Smooth muscle cell (in vitro differentiated cells): ENCODE measurements around the gene SRGAP3. TPM values are rescaled to one million over a fixed set of nuclear protein-coding genes. Genes with fewer than 3 reads are reported as not detected.
A peak's percentile ranks its signal among the peaks of the same experiment; 100 is the strongest.

Experiments used
- DNase-seq: peaks from one replicate; lab custom pipeline; 2025; ENCODE audit not compliant: unreplicated experiment; lab: John Stamatoyannopoulos, UW
- H2AFZ ChIP-seq: fragments of 200-600 bp; sonication (generic); 2 replicates; pipeline ENCODE4 v1.6.0; 2016; ENCODE audit warnings: antibody characterized with exemption, low read depth, mild to moderate bottlenecking
- H3F3A ChIP-seq: fragments of 200-600 bp; sonication (generic); 2 replicates; pipeline ENCODE4 v1.6.0; 2017; ENCODE audit warnings: antibody characterized with exemption, low read depth
- H3K27ac ChIP-seq: fragments of 200-600 bp; sonication (generic); 2 replicates; pipeline ENCODE4 v1.5.1; 2016; ENCODE audit warnings: low read depth, mild to moderate bottlenecking
- H3K27me3 ChIP-seq: fragments of 200-600 bp; sonication (generic); 2 replicates; pipeline ENCODE4 v1.6.1; 2016; ENCODE audit warnings: low read depth, mild to moderate bottlenecking
- H3K36me3 ChIP-seq: fragments of 200-600 bp; sonication (generic); 2 replicates; pipeline ENCODE4 v1.5.1; 2016; ENCODE audit warnings: low read depth
- H3K4me1 ChIP-seq: fragments of 200-600 bp; sonication (generic); 2 replicates; pipeline ENCODE4 v1.5.1; 2016; ENCODE audit warnings: low read depth
- H3K4me2 ChIP-seq: fragments of 200-600 bp; sonication (generic); 2 replicates; pipeline ENCODE4 v1.6.0; 2016; ENCODE audit warnings: mild to moderate bottlenecking
- H3K4me3 ChIP-seq: fragments of 200-600 bp; sonication (generic); 2 replicates; pipeline ENCODE4 v1.5.1; 2016; ENCODE audit warnings: mild to moderate bottlenecking
- H3K79me2 ChIP-seq: fragments of 200-600 bp; sonication (generic); 2 replicates; pipeline ENCODE4 v1.6.0; 2016; ENCODE audit warnings: low read depth, mild to moderate bottlenecking
- H3K9ac ChIP-seq: fragments of 200-600 bp; sonication (generic); 2 replicates; pipeline ENCODE4 v1.6.0; 2016; ENCODE audit warnings: low read depth
- H3K9me3 ChIP-seq: fragments of 200-600 bp; sonication (generic); replicated peaks from 2 replicates; pipeline ENCODE4 v1.5.1; 2016; ENCODE audit warnings: low read depth
- H4K20me1 ChIP-seq: fragments of 200-600 bp; sonication (generic); 2 replicates; pipeline ENCODE4 v1.6.0; 2016; ENCODE audit warnings: low read depth
- WGBS: methylation state at CpG from one replicate; pipeline ENCODE4 v1.1.7; 2016; ENCODE audit warnings: low lambda C conversion rate; 5-methylcytosine and 5-hydroxymethylcytosine counted together
- polyA plus RNA-seq: library from polyadenylated mRNA; unstranded; fragments of >200 nt; fragmentation: Nextera tagmentation; extraction: Ambion mirVana; gene quantifications from 2 replicates; pipeline ENCODE4 v1.2.1, GENCODE V29; 2016
- total RNA-seq: library from RNA; depleted of rRNA; stranded (reverse); fragments of >200 nt; gene quantifications from 2 replicates; pipeline ENCODE4 v1.2.3, GENCODE V29; 2014
- TF ChIP-seq, protein P1 (sequence below): fragments of 200-600 bp; sonication (generic); IDR thresholded peaks from 2 replicates; pipeline ENCODE4 v1.5.1; 2017; ENCODE audit warnings: borderline replicate concordance, mild to moderate bottlenecking, antibody characterized with exemption; ENCODE audit not compliant: insufficient read depth, poor library complexity, severe bottlenecking

SRGAP3 gene
- total and polyA plus RNA-seq, 2 experiments from 2014 or later = 1.5 to 3.1 TPM

DNA sequence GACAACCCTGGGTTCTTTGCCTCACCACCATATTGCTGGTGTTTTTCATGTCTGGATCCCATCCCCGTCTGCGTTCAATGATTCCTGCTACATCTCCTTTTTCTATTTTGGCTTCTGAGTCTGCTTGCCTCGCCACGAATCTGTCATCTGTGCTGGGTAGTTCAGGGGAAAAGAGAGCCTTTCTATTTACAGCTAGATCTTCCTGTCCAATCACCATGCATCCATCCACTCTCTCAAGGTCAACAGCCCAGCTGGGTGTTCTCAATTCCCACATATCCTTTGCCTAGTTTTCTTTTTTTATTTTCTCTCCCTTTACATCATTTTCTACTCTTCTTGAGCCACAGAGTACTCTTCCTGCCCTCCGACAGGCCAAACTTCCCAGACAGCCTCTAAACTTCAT, 181.4 kb downstream of the SRGAP3 start:
- 87% methylated on average over 5 of the region's 5 CpGs for WGBS
- H3K27ac ChIP-seq = no peak overlapping the region
- H4K20me1 ChIP-seq = no peaks in the 10 kb centered on the region
- H3K4me3 ChIP-seq = no peak overlapping the region
- no peaks in the 10 kb centered on the region for H3F3A ChIP-seq
- H3K36me3 ChIP-seq = no peaks in the 10 kb centered on the region
- no peaks in the 10 kb centered on the region for H3K4me1 ChIP-seq
- TF ChIP-seq, protein P1, sequence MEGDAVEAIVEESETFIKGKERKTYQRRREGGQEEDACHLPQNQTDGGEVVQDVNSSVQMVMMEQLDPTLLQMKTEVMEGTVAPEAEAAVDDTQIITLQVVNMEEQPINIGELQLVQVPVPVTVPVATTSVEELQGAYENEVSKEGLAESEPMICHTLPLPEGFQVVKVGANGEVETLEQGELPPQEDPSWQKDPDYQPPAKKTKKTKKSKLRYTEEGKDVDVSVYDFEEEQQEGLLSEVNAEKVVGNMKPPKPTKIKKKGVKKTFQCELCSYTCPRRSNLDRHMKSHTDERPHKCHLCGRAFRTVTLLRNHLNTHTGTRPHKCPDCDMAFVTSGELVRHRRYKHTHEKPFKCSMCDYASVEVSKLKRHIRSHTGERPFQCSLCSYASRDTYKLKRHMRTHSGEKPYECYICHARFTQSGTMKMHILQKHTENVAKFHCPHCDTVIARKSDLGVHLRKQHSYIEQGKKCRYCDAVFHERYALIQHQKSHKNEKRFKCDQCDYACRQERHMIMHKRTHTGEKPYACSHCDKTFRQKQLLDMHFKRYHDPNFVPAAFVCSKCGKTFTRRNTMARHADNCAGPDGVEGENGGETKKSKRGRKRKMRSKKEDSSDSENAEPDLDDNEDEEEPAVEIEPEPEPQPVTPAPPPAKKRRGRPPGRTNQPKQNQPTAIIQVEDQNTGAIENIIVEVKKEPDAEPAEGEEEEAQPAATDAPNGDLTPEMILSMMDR = no peak
- no peak overlapping the region for H2AFZ ChIP-seq
- H3K9ac ChIP-seq = no peak overlapping the region
- DNase-seq = no peak
- no peaks in the 10 kb centered on the region for H3K27me3 ChIP-seq
- H3K9me3 ChIP-seq = no peaks in the 10 kb centered on the region
- H3K79me2 ChIP-seq = no peaks in the 10 kb centered on the region
- H3K4me2 ChIP-seq = no peak overlapping the region

DNA sequence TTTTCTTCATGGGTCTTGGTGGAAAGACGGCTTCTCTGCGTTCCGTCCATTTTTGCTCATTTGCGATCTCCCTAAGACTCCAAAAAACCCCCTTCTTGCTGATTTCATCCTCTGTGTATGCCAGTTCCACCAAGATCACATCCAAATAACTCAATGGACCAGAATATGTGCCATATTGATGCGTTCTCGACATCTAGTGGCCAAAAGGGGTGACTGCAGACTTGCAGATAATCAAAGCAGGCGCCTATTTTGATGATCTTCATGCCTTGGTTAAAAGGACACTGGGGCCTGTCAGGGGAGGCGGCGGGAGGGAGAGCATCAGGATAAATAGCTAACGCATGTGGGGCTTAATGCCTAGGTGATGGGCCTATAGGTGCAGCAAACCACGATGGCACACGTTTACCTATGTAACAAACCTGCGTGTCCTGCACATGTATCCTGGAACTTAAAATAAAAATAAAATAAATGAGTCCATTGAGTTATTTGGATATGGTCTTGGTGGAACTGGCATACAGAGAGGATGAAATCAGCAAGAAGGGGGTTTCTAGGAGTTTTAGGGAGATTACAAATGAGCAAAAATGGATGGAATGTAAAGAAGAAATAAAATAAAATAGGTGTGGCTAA, 182.0 kb downstream of the SRGAP3 start:
- no peaks in the 10 kb centered on the region for H4K20me1 ChIP-seq

DNA sequence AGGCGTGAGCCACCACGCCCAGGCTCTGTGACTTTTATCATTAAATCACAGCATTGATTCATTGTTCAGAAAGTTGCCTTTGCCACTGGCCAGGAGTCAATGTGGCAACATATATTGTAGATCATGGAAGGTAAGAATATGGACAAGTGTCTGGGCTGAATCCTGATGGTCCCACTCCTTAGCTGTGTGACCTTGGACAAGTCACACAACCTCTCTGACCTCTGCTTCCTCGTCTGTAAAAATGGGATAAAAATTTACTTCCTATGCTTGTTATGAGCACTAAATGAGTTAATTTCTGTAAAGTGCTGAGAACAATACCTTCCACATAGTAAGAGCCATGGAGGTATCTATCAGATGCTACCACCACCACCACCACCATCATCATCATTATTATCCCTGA, 182.7 kb downstream of the SRGAP3 start:
- Histone ChIP-seq H3K4me3 (no peak overlapping the region), H3K27me3 (no peaks in the 10 kb centered on the region), H3K36me3 (no peaks in the 10 kb centered on the region), H3K4me1 (no peaks in the 10 kb centered on the region), H3K9me3 (no peaks in the 10 kb centered on the region), H3K79me2 (no peaks in the 10 kb centered on the region), H4K20me1 (no peaks in the 10 kb centered on the region), H3K4me2 (no peak overlapping the region), H3K9ac (no peak overlapping the region), H2AFZ (no peak overlapping the region), H3F3A (no peaks in the 10 kb centered on the region), H3K27ac (no peak overlapping the region)
- DNase-seq = no peak
- WGBS = 94% methylated on average over 3 of the region's 3 CpGs
- TF ChIP-seq, protein P1 = no peak

More for the DNA sequence above, 182.0 kb downstream of the SRGAP3 start:
- Histone ChIP-seq H3K4me3 (no peak overlapping the region), H3K27me3 (no peaks in the 10 kb centered on the region), H3K79me2 (no peaks in the 10 kb centered on the region), H3K9ac (no peak overlapping the region), H3K4me1 (no peaks in the 10 kb centered on the region), H3K36me3 (no peaks in the 10 kb centered on the region), H2AFZ (no peak overlapping the region), H3F3A (no peaks in the 10 kb centered on the region), H3K9me3 (no peaks in the 10 kb centered on the region), H3K4me2 (no peak overlapping the region), H3K27ac (no peak overlapping the region)
- no peak for DNase-seq
- TF ChIP-seq, protein P1 = peak; percentile 93
- WGBS = 27% methylated on average over 13 of the region's 13 CpGs

DNA sequence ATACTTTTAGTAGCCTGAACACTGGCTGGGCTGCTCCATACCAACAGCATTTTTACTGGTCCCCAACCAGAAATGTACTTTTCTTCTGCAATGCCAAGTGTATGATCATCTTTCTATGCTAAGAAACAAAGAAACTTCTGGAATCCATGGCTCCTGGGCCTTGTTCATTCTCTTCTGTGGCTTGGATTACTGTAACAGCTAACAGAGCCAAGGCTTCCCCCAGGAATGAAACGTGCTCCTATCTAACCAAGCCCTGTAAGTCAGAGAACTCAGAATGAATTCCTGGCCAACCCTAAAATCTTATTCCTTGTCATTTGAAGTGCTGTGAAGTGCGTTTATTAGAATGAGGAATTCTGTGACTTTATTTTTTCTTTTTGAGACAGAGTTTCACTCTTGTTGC, 183.3 kb downstream of the SRGAP3 start:
- DNase-seq = no peak
- no peak overlapping the region for H3K4me2 ChIP-seq
- H3K4me1 ChIP-seq = no peaks in the 10 kb centered on the region
- no peaks in the 10 kb centered on the region for H3K9me3 ChIP-seq
- no peak overlapping the region for H2AFZ ChIP-seq
- no peak overlapping the region for H3K27ac ChIP-seq
- no peaks in the 10 kb centered on the region for H3K27me3 ChIP-seq
- H3K36me3 ChIP-seq = no peaks in the 10 kb centered on the region
- H3K79me2 ChIP-seq = no peaks in the 10 kb centered on the region
- TF ChIP-seq, protein P1 = no peak
- no peaks in the 10 kb centered on the region for H3F3A ChIP-seq
- 65% methylated on average over 2 of the region's 2 CpGs for WGBS
- no peak overlapping the region for H3K9ac ChIP-seq
- H4K20me1 ChIP-seq = no peaks in the 10 kb centered on the region
- no peak overlapping the region for H3K4me3 ChIP-seq
